HG02798 (cell line): ENCODE measurements around the gene HOMER1.
A peak's percentile ranks its signal among the peaks of the same experiment; 100 is the strongest.

ENCODE experiments used
- ATAC-seq: cut with Tn5 transposase; IDR thresholded peaks from one replicate; pipeline ENCODE4 v1.9.1; 2021; ENCODE audit warnings: mild to moderate bottlenecking; ENCODE audit not compliant: unreplicated experiment, poor library complexity

HOMER1 gene

GRCh38 chr5:79491690-79492317 lies 22.1 kb downstream of the HOMER1 start:
- ATAC-seq: no peak

GRCh38 chr5:79490323-79490936 lies 23.5 kb downstream of the HOMER1 start:
- no peak for ATAC-seq

GRCh38 chr5:79489773-79490172 lies 24.2 kb downstream of the HOMER1 start:
- no peak for ATAC-seq

- ATAC-seq: no peak
Observed at GRCh38 chr5:79488775-79489174, 25.2 kb downstream of the HOMER1 start.

GRCh38 chr5:79488058-79488457 lies 25.9 kb downstream of the HOMER1 start:
- no peak for ATAC-seq

GRCh38 chr5:79487251-79487650 lies 26.7 kb downstream of the HOMER1 start:
- no peak for ATAC-seq

- no peak for ATAC-seq
Observed at GRCh38 chr5:79486116-79486515, 27.8 kb downstream of the HOMER1 start.

- no peak for ATAC-seq
Observed at GRCh38 chr5:79484731-79485130, 29.2 kb downstream of the HOMER1 start.

- no peak for ATAC-seq
Observed at GRCh38 chr5:79481574-79481973, 32.4 kb downstream of the HOMER1 start.

- ATAC-seq: no peak
Observed at GRCh38 chr5:79480991-79481390, 32.9 kb downstream of the HOMER1 start.

- ATAC-seq: no peak
Observed at GRCh38 chr5:79475152-79475466, 38.8 kb downstream of the HOMER1 start.

- ATAC-seq: no peak
Observed at GRCh38 chr5:79474367-79475151, 39.4 kb downstream of the HOMER1 start.

GRCh38 chr5:79471556-79471955 lies 42.4 kb downstream of the HOMER1 start:
- no peak for ATAC-seq

GRCh38 chr5:79464695-79465332 lies 49.1 kb downstream of the HOMER1 start:
- ATAC-seq: no peak

- no peak for ATAC-seq
Observed at GRCh38 chr5:79464278-79464677, 49.7 kb downstream of the HOMER1 start.

GRCh38 chr5:79459626-79460025 lies 54.3 kb downstream of the HOMER1 start:
- no peak for ATAC-seq

GRCh38 chr5:79456890-79457583 lies 56.9 kb downstream of the HOMER1 start:
- ATAC-seq: peak; percentile 76

GRCh38 chr5:79456400-79456799 lies 57.5 kb downstream of the HOMER1 start:
- ATAC-seq: no peak

GRCh38 chr5:79454043-79454442 lies 59.9 kb downstream of the HOMER1 start:
- ATAC-seq: no peak

GRCh38 chr5:79448336-79448735 lies 65.6 kb downstream of the HOMER1 start:
- no peak for ATAC-seq

GRCh38 chr5:79436821-79437220 lies 77.1 kb downstream of the HOMER1 start:
- ATAC-seq: no peak
